ENCODE measurements around the gene GLIPR1L2. TPM values are rescaled to one million over a fixed set of nuclear protein-coding genes. Genes with fewer than 3 reads are reported as not detected.
"Not testable (repeated sequence)": the region's sequence is repeated elsewhere in the genome, so short reads cannot be mapped to it uniquely, and the experiment has no call there.

GLIPR1L2 gene
- total and polyA plus RNA-seq, 8 donors: 0.46 to 0.93 (median 0.78) TPM; not detected in 5

- intact Hi-C loops (cut with DNase I; ENCODE audit: low total_unique reads): no loop called here
- Histone ChIP-seq H3K4me3 (no peak overlapping the region), H3K36me3 (no peaks in the 10 kb centered on the region), H3K27me3 (no peaks in the 10 kb centered on the region), H3K27ac (no peak overlapping the region), H3K4me1 (no peaks in the 10 kb centered on the region), H3K9me3 (peaks cover 0 to 14% (median 0%) of the 10 kb centered on the region in 4 donors)
- TF ChIP-seq POLR2A (IDR thresholded peaks at IDR 0.05): no peak
- TF ChIP-seq EP300 (IDR thresholded peaks at IDR 0.05): no peak
- no peak for TF ChIP-seq POLR2AphosphoS5 (IDR thresholded peaks at IDR 0.05)
- no peak for TF ChIP-seq CTCF (IDR thresholded peaks at IDR 0.05)
- 84 to 90% (median 87%) methylated on average over 6 of the region's 6 CpGs for WGBS, 5 donors
- no peak for DNase-seq
Measured at GRCh38 chr12:75444429-75445136, 53.7 kb downstream of the GLIPR1L2 start.

- H3K4me1 ChIP-seq; H3K36me3 ChIP-seq; intact Hi-C loops (cut with DNase I; ENCODE audit: low total_unique reads); DNase-seq; H3K27me3 ChIP-seq; H3K27ac ChIP-seq; H3K4me3 ChIP-seq: not testable (repeated sequence)
- WGBS, 5 donors: 66 to 76% (median 71%) methylated on average over 7 of the region's 7 CpGs
- H3K9me3 ChIP-seq: peaks cover 0 to 14% (median 0%) of the 10 kb centered on the region in 4 donors
Measured at GRCh38 chr12:75445137-75445507, 54.2 kb downstream of the GLIPR1L2 start.

GRCh38 chr12:75446857-75447256, 56.0 kb downstream of the GLIPR1L2 start:
- DNase-seq: no peak
- TF ChIP-seq CTCF (IDR thresholded peaks at IDR 0.05) (no peak), POLR2A (IDR thresholded peaks at IDR 0.05) (no peak), POLR2AphosphoS5 (IDR thresholded peaks at IDR 0.05) (no peak), EP300 (IDR thresholded peaks at IDR 0.05) (no peak)
- intact Hi-C loops (cut with DNase I; ENCODE audit: low total_unique reads): no loop called here

GRCh38 chr12:75447691-75448393, 57.0 kb downstream of the GLIPR1L2 start:
- 72 to 80% (median 74%) methylated on average over 4 of the region's 4 CpGs for WGBS, 5 donors
- no peaks in the 10 kb centered on the region for H3K36me3 ChIP-seq
- H3K4me3 ChIP-seq: no peak overlapping the region
- no peak for TF ChIP-seq CTCF (IDR thresholded peaks at IDR 0.05)
- no peak for TF ChIP-seq EP300 (IDR thresholded peaks at IDR 0.05)
- TF ChIP-seq POLR2A (IDR thresholded peaks at IDR 0.05): no peak
- no peak for TF ChIP-seq POLR2AphosphoS5 (IDR thresholded peaks at IDR 0.05)
- no peak for DNase-seq
- intact Hi-C loops (cut with DNase I; ENCODE audit: low total_unique reads): no loop called here
- no peaks in the 10 kb centered on the region for H3K27me3 ChIP-seq
- H3K4me1 ChIP-seq: no peaks in the 10 kb centered on the region
- no peak overlapping the region for H3K27ac ChIP-seq
- no peaks in the 10 kb centered on the region for H3K9me3 ChIP-seq

More at GRCh38 chr12:75446857-75447256, 56.0 kb downstream of the GLIPR1L2 start:
- Histone ChIP-seq H3K4me3 (no peak overlapping the region), H3K4me1 (no peaks in the 10 kb centered on the region), H3K9me3 (peaks cover 0 to 3% (median 0%) of the 10 kb centered on the region in 4 donors), H3K27ac (no peak overlapping the region), H3K36me3 (no peaks in the 10 kb centered on the region), H3K27me3 (no peaks in the 10 kb centered on the region)
